Activated T-cell treated with anti-CD3 and anti-CD28 coated beads, Interleukin-2, amount 50 U/mL, for 48 hours (primary cell): ENCODE results near the gene NFE2L3.
"Not testable (repeated sequence)": the region's sequence is repeated elsewhere in the genome, so short reads cannot be mapped to it uniquely, and the experiment has no call there.

ENCODE experiments used
- DNase-seq, 2 experiments: peaks; one replicate each; pipeline ENCODE4 v3.0.0-alpha.2; 2020

Gene NFE2L3

DNA sequence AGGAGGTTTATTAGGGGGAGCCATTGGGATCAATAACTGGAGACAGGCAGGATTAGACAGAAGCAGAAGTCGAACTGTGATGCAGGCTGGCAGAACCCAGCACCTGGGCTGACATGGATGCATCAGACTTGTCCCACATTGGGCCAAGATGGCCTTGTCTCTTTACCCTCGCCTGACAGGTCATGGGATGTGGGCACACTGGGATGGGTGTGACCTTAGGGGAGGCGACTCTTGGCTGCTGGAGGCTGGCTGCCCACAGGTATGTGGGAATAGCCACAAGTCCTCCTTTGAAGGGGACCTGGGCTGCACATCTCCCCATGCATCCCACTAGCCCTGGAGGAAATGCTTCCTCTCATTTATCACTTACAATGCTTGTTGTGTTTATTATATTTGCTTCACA is 17.3 kb downstream of the NFE2L3 start:
- DNase-seq, result no peak

DNA sequence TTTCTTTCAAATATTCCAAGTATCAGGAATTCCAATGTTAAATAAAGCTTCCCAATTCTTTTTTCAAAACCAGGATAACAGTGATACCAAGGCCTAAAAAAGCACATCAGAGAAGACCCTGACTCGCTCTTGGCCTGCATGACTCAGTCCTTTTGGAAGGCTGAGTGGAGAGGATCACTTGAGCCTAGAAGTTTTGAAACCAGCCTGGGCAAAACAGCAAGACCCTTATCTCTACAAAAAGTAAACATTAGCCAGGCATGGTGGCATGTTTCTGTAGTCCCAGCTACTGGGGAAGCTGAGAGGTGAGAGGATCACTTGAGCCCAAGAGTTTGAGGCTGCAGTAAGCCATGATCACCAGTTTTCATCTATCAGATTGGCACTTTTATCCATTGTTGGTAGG is 18.7 kb downstream of the NFE2L3 start:
- DNase-seq, result no peak

DNA sequence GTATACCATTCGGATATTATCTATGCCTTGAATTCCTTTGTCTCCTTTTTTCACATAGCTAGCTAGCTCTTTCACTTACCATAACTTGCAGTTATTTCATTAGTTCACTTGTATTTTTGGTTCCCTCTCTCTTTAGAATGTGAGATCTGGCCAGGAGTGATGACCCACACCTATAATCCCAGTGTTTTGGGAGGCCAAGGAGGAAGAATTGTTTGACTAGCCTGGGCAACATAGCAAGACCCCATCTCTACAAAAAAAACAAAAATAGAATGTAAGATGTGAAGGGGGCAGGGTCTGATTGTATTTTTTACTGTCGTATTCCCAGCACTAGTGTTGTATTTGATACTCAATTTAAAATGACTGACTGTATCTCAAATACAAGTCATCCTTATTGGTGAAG is 19.6 kb downstream of the NFE2L3 start:
- DNase-seq, result no peak

DNA sequence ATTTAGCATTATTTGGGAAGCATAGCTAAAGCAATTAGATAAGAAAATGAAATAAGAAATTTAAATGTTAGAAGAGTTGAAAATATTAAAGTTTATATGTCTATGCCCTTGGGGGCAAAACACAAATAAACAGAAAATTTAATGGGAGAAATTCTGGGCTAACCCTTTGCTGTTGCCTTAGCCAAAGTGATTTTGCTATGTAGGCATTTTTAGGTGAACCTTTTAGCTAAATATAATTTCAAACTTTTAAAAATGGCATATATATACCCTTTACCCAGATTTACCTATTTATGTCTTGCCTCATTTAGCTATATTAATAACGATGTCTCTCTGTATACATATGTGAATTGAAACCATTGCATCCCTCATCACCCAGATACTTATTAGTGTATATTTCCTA is 20.1 kb downstream of the NFE2L3 start:
- DNase-seq, result no peak

DNA sequence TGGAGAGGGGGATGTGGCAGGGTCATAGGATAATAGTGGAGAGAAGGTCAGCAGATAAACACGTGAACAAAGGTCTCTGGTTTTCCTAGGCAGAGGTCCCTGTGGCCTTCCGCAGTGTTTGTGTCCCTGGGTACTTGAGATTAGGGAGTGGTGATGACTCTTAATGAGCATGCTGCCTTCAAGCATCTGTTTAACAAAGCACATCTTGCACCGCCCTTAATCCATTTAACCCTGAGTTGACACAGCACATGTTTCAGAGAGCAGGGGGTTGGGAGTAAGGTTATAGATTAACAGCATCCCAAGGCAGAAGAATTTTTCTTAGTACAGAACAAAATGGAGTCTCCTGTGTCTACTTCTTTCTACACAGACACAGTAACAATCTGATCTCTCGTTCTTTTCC is 23.9 kb downstream of the NFE2L3 start:
- DNase-seq, result not testable (repeated sequence)

DNA sequence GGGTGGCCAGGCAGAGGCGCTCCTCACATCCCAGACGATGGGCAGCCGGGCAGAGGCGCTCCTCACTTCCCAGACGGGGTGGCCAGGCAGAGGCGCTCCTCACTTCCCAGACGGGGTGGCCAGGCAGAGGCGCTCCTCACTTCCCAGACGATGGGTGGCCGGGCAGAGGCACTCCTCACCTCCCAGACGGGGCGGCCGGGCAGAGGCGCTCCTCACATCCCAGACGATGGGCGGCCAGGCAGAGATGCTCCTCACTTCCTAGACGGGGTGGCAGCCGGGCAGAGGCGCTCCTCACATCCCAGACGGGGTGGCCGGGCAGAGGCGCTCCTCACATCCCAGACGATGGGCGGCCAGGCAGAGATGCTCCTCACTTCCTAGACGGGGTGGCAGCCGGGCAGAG is 24.7 kb downstream of the NFE2L3 start:
- not testable (repeated sequence) for DNase-seq

DNA sequence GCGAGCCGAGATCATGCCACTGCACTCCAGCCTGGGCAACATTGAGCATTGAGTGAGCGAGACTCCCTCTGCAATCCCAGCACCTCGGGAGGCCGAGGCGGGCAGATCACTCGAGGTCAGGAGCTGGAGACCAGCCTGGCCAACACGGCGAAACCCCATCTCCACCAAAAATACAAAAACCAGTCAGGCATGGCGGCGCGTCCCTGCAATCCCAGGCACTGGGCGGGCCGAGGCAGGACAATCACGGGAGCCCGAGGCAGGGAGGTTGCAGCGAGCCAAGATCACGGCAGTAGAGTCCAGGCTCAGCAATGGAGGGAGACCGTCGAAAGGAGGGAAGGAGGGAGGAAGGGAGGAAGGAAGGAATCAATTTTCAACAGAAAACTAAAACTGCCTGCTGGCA is 25.3 kb downstream of the NFE2L3 start:
- not testable (repeated sequence) for DNase-seq

DNA sequence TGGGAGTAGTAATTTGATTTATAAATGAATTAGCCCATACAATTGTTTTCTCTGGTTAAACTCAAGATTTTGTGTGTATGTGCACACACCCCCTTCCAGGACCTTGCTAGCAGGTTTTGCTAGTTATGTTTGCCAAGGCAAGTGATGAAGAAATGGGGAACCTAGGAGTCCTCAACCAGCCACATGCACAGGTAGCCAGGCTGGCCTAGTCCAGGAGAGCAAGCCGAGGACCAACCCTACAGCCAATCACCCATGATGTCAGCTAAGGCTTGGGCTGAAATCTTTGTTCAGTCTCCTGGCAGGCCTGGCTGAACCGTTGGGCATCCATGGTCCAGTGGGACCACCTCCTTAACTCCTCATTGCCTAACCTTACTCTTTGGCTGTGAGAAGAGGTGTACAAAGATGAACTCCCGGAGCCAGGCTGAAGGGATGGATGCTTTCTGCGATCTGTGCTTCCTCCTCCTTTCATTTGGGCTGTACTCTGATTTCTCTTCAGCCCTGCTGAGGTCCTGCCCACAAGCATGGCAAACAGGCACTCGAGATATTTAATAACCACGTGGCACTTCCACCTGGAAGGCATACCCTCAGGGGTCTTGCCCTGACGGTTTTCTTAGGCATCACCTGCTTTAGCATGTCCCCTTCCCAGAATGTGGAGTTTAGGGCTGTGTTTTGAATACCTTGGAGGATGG is 26.4 kb downstream of the NFE2L3 start:
- DNase-seq, result no peak

DNA sequence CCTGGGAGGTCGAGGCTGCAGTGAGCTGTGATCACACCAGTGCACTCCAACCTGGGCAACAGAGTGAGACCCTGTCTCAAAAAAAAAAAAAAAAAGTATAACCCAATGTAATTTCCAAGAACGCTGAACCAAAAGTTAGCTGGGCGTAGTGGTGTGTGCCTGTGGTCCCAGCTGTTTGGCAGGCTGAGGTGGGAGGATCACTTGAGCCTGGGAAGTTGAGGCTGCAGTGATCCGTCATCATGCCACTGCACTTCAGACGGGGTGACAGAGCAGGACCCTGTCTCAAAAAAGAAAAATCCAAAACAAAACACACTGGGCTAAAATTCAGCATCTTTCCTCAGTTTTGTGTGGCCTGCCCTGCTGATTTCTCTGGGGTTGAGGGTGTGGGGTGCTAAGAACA is 27.4 kb downstream of the NFE2L3 start:
- no peak for DNase-seq

DNA sequence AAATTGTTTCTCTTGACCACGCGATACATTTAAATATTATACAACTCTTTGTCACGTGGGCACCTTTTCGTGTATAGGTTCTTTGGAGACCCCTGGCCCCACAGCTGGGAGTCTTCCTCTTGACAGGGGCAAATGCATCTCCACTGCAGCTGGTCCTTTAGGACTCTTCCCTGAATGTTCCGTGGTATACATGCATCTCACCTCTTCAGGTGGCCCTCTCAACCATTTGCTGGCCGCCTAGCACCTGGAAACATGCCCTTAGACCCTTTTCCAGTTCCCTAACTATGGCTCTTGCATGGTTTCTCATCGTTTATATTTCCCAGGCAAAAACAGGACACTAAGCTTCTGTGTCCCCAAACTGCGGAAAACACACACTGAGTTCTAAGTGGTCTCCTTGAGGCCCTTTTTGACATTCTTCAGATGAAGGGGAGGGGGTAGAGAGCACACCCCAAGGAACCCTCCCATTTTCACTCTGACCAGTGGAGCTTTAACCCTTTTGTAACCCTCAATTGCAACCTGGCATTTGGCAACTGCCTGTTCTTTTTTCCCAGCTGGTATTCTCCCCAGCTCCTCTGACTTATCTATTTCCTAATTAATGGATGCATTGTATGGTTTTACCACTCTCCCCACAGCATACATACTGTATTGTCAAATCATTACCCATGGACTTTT is 28.0 kb downstream of the NFE2L3 start:
- DNase-seq, result no peak

DNA sequence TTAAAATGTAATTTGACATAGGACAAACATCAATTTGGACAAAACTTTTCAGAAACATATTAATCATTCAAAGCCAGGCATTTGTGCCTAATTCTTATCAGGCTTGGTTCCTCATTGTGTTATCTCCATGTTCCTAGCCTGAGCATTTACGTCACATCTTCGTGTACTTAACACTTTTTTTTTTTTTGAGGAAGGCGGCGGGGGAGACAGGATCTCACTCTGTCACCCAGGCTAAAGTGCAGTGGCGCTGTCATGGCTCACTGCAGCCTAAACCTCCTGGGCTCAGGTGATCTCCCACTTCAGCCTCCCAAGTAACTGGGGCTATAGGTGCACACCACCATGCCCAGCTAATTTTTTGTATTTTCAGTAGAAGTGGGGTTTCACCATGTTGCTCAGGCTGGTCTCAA is 28.8 kb downstream of the NFE2L3 start:
- DNase-seq, result no peak

DNA sequence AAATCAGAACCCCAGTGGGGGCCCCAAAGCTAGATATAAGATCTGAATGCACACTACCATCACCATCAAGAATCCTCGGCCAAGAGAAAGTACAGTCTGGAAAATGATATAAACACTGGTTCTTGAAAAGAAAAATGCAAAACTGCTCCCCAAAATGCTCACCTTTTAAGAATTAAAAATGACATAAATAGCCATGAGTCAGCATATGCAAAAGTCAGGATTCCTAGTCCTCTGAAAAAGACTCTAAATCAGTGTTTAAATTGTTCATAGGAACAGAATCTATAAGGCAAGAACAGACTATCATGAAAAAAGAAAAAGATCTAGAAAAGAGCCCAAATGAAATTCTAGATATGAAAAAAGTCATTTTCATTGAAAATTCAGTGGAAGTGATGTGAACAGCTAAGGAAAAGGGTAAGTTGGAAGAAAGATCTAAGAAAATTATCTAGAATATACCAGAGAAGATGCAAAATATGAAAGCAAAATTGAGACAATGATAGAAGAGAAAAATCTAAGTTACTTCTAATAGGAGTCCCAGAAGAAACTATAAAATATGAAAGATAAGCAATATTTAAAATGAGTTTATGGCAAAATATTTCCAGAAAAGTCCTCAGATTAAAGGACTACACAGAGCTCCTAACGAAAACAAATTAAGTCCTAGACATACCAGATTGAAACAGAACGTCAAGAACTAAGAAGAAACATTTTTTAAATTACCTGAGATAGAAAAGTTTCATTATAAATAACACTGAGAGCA is 29.7 kb downstream of the NFE2L3 start:
- DNase-seq, result no peak

DNA sequence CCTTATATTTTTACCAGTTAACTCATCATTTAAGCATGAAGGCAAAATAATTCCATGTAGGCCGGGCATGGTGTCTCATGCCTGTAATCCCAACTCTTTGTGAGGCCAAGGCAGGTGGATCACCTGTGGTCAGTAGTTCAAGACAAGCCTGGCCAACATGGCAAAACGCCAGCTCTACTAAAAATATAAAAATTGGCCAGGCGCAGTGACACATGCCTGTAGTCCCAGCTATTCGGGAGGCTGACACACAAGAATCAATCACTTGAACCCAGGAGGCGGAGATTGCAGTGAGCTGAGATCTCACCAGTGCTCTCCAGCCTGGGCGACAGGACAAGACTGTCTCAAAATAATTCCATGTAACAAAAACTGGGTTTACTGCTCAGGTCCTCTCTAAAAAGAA is 30.3 kb downstream of the NFE2L3 start:
- no peak for DNase-seq

DNA sequence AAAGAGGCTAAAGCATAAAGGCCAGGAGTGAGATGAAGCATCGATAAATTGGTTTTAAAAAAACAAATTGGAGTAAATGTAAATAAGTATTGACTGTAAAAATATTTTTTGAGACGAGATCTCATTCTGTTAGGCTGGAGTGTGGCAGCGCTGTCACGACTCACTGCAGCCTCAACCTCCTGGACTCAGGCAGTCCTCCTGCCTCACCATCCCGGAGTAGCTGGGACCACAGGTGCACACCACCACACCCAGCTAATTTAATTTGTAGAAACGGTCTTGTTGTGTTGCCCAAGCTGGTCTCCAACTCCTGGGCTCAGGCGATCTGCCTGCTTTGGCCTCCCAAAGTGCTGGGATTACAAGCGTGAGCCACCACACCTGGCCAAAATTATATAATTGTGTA is 30.7 kb downstream of the NFE2L3 start:
- peak in 1 of 2 experiments; percentile 33 for DNase-seq

DNA sequence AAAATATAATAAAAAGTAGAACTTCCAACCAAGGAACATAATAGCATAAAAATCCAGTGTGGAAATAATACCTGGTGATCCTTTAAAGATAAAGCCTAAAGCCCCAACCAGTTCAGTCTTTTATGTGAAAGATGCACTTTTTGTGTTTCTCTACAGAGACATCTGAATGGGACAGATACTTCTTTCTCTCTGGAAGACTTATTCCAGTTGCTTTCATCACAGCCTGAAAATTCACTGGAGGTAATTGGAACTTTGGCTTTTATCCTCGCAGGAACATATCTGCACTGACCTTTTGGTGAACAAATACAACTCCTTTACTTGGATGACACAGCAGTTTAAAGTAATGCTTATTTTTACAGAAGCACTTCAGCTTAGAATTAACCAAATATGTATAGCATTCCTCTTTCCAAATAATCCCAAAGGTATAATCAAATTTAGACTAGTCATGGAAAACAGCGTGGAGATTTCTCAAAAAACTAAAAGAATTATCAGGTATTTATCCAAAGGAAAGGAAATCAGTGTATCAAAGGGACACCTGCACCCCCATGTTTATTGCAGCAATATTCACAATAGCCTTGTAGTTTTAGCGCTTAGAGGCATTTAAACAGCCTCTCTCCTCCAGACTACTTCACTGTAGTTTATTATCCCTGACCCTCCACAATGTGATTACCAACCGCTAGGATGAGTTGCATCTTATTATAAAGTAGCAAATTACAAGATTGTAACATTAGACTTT is 31.7 kb downstream of the NFE2L3 start:
- no peak for DNase-seq

DNA sequence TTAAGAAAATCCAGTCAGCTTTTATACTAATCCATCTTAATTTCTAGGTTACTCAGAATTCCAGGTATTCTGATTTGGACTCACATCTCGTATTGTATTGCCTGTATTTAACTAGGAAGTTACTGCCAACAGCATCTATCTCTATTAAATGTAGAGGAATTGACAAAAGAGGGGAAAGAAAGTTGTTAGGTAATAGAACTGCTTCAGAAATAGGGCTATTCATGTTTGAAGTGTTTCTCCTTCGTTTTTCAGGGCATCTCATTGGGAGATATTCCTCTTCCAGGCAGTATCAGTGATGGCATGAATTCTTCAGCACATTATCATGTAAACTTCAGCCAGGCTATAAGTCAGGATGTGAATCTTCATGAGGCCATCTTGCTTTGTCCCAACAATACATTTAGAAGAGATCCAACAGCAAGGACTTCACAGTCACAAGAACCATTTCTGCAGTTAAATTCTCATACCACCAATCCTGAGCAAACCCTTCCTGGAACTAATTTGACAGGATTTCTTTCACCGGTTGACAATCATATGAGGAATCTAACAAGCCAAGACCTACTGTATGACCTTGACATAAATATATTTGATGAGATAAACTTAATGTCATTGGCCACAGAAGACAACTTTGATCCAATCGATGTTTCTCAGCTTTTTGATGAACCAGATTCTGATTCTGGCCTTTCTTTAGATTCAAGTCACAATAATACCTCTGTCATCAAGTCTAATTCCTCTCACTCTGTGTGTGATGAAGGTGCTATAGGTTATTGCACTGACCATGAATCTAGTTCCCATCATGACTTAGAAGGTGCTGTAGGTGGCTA is 32.5 kb downstream of the NFE2L3 start:
- DNase-seq, result not testable (repeated sequence)

DNA sequence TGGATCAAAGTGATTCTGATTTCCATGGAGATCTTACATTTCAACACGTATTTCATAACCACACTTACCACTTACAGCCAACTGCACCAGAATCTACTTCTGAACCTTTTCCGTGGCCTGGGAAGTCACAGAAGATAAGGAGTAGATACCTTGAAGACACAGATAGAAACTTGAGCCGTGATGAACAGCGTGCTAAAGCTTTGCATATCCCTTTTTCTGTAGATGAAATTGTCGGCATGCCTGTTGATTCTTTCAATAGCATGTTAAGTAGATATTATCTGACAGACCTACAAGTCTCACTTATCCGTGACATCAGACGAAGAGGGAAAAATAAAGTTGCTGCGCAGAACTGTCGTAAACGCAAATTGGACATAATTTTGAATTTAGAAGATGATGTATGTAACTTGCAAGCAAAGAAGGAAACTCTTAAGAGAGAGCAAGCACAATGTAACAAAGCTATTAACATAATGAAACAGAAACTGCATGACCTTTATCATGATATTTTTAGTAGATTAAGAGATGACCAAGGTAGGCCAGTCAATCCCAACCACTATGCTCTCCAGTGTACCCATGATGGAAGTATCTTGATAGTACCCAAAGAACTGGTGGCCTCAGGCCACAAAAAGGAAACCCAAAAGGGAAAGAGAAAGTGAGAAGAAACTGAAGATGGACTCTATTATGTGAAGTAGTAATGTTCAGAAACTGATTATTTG is 33.3 kb downstream of the NFE2L3 start:
- DNase-seq, result no peak

DNA sequence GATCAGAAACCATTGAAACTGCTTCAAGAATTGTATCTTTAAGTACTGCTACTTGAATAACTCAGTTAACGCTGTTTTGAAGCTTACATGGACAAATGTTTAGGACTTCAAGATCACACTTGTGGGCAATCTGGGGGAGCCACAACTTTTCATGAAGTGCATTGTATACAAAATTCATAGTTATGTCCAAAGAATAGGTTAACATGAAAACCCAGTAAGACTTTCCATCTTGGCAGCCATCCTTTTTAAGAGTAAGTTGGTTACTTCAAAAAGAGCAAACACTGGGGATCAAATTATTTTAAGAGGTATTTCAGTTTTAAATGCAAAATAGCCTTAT is 33.8 kb downstream of the NFE2L3 start:
- DNase-seq, result no peak

DNA sequence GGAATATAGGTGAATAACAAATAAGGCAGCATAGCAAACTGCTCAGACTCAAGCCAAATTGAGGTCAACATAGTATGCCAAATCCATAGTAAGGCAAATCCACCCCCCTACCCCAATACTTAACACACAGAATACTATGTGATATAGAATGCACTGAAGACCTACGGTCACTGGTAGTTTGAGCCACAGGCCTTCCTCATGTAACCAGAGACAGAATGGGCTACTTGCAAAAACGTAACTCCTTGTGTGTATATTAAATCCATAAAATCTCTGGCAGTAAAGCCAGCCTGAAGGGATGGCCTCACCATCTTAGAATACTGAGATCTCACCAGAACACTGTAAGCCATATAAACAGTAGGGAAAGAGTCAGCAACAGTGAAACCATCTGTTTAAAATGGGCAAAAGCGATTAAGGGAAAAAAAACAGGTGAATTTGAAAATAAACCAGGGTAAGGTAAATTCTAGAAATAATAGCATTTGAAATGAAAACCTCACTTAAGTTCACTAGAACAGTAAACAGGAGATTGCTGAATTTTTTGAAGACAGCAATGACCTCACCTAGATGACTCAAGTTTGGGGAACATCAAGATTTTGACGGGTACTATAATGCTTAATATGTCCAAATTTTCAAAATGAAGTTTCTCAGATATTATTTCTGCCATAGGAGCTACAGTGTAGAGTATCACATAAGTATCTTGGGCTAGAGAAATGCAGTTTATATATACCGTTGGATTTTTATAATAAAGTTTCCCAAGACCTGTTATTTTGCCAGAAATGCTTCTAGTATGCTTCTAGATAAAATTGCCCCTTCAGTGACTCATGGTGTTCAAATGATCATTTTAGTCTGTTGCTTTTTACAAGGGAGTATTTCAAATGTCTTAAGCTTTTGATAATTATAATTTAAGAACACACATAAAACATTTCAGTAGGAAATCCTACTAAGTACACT is 34.6 kb downstream of the NFE2L3 start:
- DNase-seq, result no peak

DNA sequence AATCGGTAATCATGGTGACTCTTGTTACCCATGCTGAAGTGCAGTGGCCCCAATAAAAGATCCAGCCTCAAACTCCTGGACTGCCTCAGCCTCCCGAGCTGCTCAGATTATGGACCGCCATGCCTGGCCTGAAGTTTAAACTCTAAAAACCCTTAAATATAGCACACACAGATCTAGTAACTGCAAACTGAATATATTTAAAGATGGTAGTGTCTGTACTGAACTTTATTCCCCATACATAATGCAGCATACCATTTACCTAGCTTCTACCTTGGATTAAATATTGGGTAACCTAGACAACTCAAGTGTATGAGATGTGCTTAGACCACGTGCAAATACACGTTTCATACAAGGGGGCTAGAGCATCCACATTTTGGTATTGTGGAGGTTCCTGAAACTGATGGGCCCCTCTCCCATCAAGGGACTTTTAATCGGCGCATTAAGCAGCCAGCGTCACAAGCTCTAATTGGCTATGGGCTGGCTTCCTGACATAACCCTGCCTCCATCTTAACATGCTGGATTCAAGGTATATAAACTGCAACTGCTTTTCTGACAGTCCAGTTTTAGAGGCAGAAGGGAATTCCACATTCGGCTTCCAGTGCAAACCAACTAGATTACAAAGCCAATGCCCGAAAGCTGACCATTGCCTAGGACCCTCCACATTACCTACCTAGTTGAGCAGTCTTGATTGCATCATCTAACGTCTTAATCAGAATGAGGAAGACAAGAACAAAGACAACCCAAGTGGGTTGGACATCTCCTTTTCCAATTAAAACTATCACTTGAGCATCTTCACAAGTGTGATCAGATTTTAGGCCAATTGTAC is 35.6 kb downstream of the NFE2L3 start:
- peak; percentile 60 to 62 for DNase-seq
